ENCODE measurements around the gene PRIM1. TPM values are rescaled to one million over a fixed set of nuclear protein-coding genes. Genes with fewer than 3 reads are reported as not detected.
A peak's percentile ranks its signal among the peaks of the same experiment; 100 is the strongest.

The PRIM1 gene
- total RNA-seq, 1 experiment from 2014 or later, result 25.0 TPM

GRCh38 chr12:56688129-56688845 lies 63.8 kb downstream of the PRIM1 start, which contains the start of gene PTGES3:
TSS of gene PTGES3 (minus strand) at chr12:56688284. CDS start at chr12:56687999, 285 bp downstream.
- no peaks in the 10 kb centered on the region for H3K9me3 ChIP-seq (ENCODE audit: control insufficient read depth, insufficient read depth, low read depth, low read length)
- DNase-seq (ENCODE audit: low read depth, low spot score), result peak; percentile 92
- peaks cover 9% of the 10 kb centered on the region for H3K36me3 ChIP-seq (ENCODE audit: control insufficient read depth, insufficient read depth, low read length)
- in situ Hi-C loops (cut with HindIII; ENCODE audit: low pct_unique_long_range_greater_than_20kb, low sequenced_read_pairs), result no loop called here
- ChIA-PET POLR2A (interaction anchor here (0.6 to 0.7 kb wide), 2 partner anchors 31 to 35 kb away, joined by 5 to 9 read pairs; no protein-coding TSS in a partner anchor), CTCF (no interaction called here)
- TF ChIP-seq SIN3A (IDR thresholded peaks at IDR 0.05; ENCODE audit: borderline replicate concordance, insufficient read depth, low read depth, low read length) (0 out of 2 replicates have a peak, but pooled peaks have one; percentile 48), POLR2AphosphoS5 (IDR thresholded peaks at IDR 0.05; ENCODE audit: low read depth, low read length) (peak; percentile 93), REST (IDR thresholded peaks at IDR 0.05; ENCODE audit: insufficient read depth in 1 of 2, low read depth in 2 of 2, low read length in 1 of 2) (0 out of 4 replicates have a peak, but pooled peaks of 1 of the 2 experiments have one; percentile 34)
- TF ChIP-seq, protein P1, sequence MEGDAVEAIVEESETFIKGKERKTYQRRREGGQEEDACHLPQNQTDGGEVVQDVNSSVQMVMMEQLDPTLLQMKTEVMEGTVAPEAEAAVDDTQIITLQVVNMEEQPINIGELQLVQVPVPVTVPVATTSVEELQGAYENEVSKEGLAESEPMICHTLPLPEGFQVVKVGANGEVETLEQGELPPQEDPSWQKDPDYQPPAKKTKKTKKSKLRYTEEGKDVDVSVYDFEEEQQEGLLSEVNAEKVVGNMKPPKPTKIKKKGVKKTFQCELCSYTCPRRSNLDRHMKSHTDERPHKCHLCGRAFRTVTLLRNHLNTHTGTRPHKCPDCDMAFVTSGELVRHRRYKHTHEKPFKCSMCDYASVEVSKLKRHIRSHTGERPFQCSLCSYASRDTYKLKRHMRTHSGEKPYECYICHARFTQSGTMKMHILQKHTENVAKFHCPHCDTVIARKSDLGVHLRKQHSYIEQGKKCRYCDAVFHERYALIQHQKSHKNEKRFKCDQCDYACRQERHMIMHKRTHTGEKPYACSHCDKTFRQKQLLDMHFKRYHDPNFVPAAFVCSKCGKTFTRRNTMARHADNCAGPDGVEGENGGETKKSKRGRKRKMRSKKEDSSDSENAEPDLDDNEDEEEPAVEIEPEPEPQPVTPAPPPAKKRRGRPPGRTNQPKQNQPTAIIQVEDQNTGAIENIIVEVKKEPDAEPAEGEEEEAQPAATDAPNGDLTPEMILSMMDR (IDR thresholded peaks at IDR 0.05), result no peak
- BruUV-seq (replicated peaks), result no TSS peak
- intact Hi-C loops (cut with micrococcal nuclease; ENCODE audit: unreplicated experiment), result loop anchor here (2.0 kb wide), 1 partner anchor 37 kb away; the partner anchor contains the start of gene NACA
- no peaks in the 10 kb centered on the region for H3K27me3 ChIP-seq (ENCODE audit: control insufficient read depth, insufficient read depth, low read length)
- peak within 1 kb of the TSS; percentile 97 to 99 for H3K4me3 ChIP-seq (ENCODE audit: low read depth in 2 of 2, low read length in 2 of 2)
- peak; percentile 88 for ATAC-seq
- H3K27ac ChIP-seq (ENCODE audit: low read length), result peak within 1 kb of the TSS; percentile 100
- no peaks in the 10 kb centered on the region for H3K4me1 ChIP-seq (ENCODE audit: control insufficient read depth, insufficient read depth, low read length)

- CTCF ChIA-PET, result no interaction called here
- DNase-seq (ENCODE audit: low read depth, low spot score), result no peak
- TF ChIP-seq SIN3A (IDR thresholded peaks at IDR 0.05; ENCODE audit: borderline replicate concordance, insufficient read depth, low read depth, low read length) (0 out of 2 replicates have a peak, but pooled peaks have one; percentile 50), POLR2AphosphoS5 (IDR thresholded peaks at IDR 0.05; ENCODE audit: low read depth, low read length) (peak; percentile 54; the same call in 1 of the 2 replicates), REST (IDR thresholded peaks at IDR 0.05; ENCODE audit: insufficient read depth in 1 of 2, low read depth in 2 of 2, low read length in 1 of 2) (no peak)
- intact Hi-C loops (cut with micrococcal nuclease; ENCODE audit: unreplicated experiment) (loop anchor here (2.0 kb wide), 1 partner anchor 37 kb away; the partner anchor contains the start of gene NACA), in situ Hi-C loops (cut with HindIII; ENCODE audit: low pct_unique_long_range_greater_than_20kb, low sequenced_read_pairs) (no loop called here)
- H3K27ac ChIP-seq (ENCODE audit: low read length), result peak overlapping the region; percentile 93
- no peaks in the 10 kb centered on the region for H3K4me1 ChIP-seq (ENCODE audit: control insufficient read depth, insufficient read depth, low read length)
- no peaks in the 10 kb centered on the region for H3K9me3 ChIP-seq (ENCODE audit: control insufficient read depth, insufficient read depth, low read depth, low read length)
- BruUV-seq (replicated peaks), result no TSS peak
- H3K27me3 ChIP-seq (ENCODE audit: control insufficient read depth, insufficient read depth, low read length), result no peaks in the 10 kb centered on the region
- peak overlapping the region; percentile 97 for H3K4me3 ChIP-seq (ENCODE audit: low read depth in 2 of 2, low read length in 2 of 2)
- peaks cover 9% of the 10 kb centered on the region for H3K36me3 ChIP-seq (ENCODE audit: control insufficient read depth, insufficient read depth, low read length)
- ATAC-seq, result peak; percentile 56
- POLR2A ChIA-PET, result interaction anchor here (0.6 to 0.7 kb wide), 3 partner anchors 18 to 36 kb away, joined by 5 to 10 read pairs (median 9); no protein-coding TSS in a partner anchor
Observed at GRCh38 chr12:56687223-56688128, 64.6 kb downstream of the PRIM1 start.
